GM21723 (cell line): Measurements from ENCODE around the gene HOXB6.

Experiments used
- ATAC-seq: cut with Tn5 transposase; IDR thresholded peaks from one replicate; pipeline ENCODE4 v1.9.1; 2021; ENCODE audit warnings: mild to moderate bottlenecking, moderate library complexity; ENCODE audit not compliant: unreplicated experiment

HOXB6 gene

GRCh38 chr17:48636177-48637018, 31.6 kb upstream of the HOXB6 start:
- ATAC-seq, result no peak

GRCh38 chr17:48634493-48635208, 29.9 kb upstream of the HOXB6 start:
- no peak for ATAC-seq

- no peak for ATAC-seq
Observed at GRCh38 chr17:48633266-48633677, 28.5 kb upstream of the HOXB6 start.

DNA sequence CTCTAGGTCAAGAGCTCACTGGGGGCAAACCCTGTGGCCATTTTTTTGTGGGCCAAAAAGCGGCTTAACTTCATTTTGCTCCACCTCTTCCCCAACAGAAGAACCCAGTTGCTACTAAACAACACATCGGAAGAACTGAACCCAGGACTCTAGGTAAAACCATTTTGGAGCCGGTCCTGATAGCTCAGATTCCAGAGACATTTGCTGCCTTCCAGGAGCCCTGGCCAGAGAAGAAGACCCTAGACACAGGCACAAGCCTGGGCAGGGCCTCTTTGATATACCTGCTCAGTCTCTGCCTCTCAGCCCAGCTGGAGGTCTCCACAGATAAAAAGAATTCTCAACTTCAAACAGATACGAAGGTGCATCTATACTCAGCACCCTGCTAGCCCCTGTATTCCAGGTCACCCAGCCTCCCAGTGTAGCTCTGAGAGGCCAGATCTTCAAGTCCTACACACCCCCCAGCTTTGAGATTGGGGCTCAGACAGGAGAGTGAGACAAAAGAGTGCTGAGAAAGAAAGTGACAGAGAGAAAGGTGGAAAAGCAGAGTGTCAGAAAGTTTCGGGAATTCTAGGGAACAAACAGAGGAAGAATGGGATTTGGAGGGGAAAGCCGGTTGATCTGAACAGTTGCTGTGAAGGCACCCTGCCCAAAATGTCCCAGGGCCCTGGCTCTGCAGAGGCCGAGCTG, 27.9 kb upstream of the HOXB6 start:
- no peak for ATAC-seq

DNA sequence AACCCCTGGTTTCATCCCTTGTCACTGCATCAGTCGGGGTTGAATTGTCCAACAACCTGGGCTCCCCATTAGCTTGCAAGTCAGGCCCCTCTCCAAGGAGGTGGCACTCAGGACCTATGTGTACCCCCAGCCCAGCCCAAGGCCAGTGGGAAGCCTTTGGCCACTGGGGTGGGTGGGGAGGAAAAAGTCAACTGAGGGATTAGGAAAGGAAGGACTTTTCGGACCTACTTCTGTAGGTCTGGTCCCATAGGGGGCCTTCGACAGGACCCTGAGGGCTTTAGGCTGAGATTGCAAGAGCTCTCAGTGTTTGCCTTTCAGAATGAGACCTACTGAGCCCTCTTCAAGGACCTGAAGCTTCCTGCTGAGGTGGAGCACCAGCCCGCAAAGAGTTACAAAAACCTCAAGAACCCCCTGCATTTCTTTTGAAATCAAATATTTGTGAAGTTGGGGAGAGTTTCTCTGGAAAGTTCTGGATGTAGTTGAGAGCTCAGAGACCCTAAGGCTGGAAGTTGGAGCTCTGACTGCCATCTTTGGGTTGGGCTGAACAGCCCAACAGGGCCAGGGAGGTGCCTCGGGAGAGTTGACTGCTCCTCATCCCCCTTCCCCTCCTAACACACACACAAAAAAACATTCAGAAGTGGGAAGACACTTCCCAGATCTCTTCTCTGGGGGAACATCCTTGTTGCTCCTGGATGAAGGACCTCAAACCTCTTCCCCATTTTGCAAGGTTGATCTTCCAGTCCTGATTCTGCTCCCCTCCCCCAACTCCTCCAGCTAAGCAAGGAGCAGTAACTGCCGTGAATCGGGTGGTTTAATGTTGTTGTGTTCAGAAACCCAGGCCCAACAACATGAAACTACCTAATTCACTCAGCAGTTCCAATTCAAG, 27.1 kb upstream of the HOXB6 start:
- no peak for ATAC-seq

DNA sequence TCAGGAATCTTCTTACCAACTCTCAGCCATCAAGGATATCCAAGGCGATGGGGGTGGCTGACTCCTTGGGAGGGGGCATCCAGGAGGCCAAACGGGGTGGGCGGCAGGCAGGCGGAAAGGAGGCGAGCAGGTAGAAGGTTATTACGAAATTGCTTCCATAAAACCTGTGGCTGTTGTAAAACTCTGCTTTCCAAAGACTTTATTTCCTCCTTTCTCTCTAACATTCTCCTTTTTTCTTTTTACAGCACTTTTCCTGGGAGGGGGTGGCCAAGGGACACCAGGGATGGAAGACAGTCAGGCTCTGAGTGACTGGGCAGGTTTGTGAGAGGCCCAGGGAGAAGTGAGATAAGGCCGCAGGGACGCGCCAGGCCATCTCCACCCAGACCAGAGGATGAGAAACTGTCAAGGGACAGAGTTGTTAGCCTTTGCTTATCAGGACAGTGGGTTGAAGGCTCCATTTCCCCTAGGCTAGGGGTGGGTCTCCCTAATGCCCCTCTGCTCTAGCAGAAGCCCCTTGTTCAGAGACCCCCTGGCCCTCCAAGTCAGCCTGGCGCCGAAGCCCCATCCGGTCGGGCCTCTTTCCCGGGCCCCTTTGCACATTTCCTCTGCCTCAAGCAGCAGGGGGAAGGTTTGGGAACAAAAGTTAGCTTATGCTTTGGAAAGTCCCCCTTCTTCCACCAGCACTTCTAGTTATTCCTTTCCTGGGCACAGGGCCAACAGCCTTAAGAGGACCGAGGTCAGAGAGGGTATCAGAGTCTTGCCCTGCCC, 26.3 kb upstream of the HOXB6 start:
- no peak for ATAC-seq

DNA sequence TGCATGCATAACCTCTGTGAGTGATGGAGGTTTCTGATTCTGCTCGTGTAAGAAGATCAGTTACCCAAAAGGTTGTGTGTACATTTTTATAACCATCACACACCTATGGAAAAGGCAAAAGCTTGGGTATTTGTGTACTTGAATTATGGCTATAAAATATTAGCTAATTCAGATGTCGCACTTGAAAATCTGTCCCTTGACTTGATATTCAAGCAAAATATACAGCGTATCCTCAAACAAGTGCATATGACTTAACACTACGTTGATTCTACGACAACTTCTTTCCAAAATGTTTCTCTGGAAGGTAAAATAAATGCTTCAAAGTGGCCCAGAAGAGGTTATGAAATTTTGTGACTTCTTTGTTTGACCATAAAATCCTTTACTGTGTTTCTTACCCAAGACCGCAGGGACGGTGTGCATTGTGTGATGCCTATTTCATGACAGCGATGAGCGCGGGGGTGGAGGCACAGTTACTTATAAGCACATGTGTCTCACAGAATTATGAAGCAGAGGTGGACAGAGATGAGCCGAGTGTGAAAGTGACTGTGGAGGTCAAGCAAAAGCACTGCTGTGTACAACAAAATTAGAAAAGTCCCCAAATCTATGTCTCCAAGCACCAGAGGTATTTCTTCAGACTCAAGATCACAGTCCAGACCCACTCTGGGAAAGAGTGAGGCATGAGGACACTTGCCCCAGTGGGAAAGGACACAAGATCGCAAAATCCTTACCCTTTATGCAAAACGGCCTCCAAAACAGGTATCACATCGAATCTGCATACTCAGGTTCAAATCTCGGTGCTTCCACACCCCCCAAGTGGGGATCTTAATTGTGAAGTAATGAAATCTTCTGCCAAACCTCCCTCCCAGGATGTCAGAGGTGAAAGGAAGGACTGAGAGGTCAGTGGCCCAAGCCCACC, 25.5 kb upstream of the HOXB6 start:
- no peak for ATAC-seq

DNA sequence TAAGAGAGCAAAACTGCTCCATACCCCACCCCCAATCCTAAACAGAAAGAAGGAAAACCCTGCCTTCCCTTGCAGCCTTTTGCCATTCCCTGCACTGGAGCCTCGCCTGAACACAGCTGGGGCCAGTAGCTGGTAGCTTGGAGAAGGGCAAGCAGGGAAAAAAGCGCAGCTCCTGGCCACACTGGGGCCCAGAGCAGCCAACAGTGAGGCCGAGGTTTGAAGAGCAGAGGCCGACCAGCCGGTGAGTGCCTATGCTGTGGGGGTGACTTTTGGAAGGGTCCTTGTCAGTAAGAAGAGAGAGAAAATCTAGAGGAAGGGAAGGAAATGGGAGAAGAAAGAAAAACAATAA, 24.6 kb upstream of the HOXB6 start:
- no peak for ATAC-seq

DNA sequence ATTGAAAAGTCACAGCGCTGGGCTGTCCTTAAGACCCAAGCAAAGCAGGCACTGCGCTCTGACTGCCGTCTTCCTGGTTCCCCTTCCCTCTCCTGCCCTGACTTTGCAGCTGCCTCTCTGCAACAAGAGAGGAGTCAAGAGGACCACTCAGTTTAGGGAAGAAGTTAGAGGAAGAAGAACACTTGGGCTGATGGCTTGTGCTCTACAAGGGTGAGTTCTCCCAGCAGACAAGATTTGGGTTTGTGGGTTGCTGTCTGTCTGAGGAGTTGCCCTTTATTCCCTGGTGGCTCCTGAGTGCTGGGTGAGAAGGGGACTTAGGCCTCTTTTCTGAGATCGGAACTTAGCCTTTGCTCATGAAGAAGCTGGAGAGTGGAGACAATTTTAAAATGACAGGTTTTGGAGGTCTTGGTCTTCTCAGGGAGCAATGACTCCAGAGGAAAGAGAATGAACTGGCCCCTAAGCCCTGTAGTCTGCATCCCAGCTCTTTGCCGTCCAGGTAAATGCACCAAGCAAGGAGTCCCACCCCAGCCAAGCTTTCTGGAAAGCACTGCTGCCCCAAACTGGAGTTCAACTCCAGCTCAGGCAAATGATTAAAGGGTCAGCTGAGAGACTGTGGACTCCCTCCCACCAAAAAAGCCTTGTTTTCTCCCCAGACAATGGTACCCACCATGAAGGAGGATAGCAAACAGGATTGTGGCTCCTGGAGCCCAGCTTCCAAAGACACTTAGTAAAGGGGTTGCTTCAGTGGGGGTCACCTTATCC, 24.0 kb upstream of the HOXB6 start:
- ATAC-seq, result no peak

GRCh38 chr17:48627623-48628521, 23.1 kb upstream of the HOXB6 start:
- no peak for ATAC-seq

- ATAC-seq, result no peak
Observed at GRCh38 chr17:48627118-48627597, 22.4 kb upstream of the HOXB6 start.

GRCh38 chr17:48626245-48627117, 21.7 kb upstream of the HOXB6 start, which contains the start of gene HOXB9:
HOXB9 (minus strand) TSS chr17:48626358; CDS start chr17:48626269, 89 bp downstream.
- no peak for ATAC-seq

DNA sequence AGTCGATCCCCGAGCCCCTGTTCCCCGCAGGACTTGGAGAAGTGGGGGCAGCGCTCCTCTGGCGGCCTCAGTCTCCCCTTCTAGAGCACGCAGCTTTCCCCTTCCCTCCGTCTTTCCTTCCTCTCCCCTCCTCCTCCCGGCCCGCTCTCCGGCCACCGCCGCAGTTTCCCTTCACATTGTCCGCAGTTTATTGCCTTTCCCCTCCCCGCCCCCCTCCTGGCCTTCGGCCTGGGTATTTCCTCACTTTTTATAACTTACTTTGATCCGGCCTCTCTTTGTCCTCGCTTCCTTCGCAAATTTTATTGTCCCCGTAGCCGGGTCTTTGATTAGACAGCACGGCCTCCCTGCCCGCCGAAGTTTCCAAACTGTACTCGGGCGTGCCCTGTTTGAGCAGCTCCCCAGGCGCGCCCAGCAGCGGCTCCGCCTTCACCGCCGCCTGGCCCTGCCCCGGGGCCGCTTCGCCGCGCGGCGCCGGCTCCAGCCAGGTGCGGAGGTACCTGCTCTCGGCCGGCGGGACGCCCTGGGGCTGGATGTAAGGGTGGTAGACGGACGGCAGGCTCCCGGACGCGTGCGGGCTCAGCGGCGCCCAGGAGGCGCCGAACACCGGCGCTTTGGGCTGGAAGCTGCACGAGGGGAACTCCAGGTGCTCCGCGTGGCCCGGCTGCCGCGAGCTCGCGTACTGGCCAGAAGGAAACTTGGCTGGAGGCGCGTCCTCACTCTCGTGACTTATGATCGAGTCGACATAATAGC, 20.9 kb upstream of the HOXB6 start:
- ATAC-seq, result no peak

DNA sequence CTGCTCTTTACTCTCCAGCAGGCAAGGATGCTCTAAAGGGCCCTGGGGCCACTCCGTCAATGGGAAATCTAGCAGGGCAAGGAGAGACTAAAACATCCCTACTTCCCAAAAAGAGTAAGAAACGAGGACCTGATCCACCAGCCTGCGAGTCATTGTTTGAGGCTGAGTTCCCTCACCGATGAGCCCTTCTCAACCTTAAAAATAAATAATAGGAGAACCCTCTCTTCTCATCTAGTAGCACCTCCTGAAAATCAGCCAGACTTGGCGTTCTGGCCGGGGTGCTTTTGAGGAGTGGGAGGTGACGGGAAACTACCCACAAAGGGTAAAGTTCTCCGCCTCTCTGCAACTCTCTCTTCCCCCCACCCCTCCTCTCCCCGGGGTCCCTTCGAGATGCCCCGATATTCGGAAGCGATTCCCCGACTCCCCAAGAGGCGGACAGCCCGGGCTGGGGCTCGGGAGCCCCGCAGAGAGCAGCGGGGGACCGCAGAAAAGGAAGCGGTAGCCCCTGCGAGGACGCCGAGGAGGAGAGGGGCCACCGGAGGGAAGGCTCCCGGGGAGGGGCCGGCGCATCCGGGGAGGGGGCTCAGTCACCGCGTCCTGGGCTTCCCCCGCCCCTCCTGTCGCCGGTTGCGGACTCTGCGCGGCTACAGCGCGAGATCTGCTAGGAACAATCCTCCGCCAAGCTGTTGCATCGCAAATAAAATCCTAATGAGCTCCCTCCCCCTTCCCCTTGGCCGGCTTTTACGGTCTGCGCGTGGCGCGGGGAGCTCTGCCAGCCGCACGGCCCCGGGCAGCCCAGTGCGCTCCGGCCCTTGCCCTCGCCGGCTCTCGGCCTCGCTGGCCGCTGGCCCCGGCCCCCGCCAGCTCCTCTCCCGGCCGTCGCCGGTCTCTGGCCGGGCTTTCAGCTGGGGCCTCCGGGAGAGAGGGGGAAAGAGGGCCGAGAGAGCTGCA, 20.0 kb upstream of the HOXB6 start:
- no peak for ATAC-seq
